HepG2 (cell line): ENCODE results near the gene MEF2A. TPM values are rescaled to one million over a fixed set of nuclear protein-coding genes. Genes with fewer than 3 reads are reported as not detected.

ENCODE experiments used
- DPF2 ChIP-seq: sonication (generic); formaldehyde crosslinking; IDR thresholded peaks from 2 replicates; pipeline ENCODE4 v1.4.0; 2020; ENCODE audit warnings: mild to moderate bottlenecking, low read depth, missing genetic modification reagents, borderline replicate concordance
- GLI4 ChIP-seq: sonication (generic); formaldehyde crosslinking; IDR thresholded peaks from 2 replicates; pipeline ENCODE4 v1.5.1; 2020; ENCODE audit warnings: missing genetic modification reagents, mild to moderate bottlenecking, moderate library complexity, borderline replicate concordance
- JUN ChIP-seq: sonication (generic); formaldehyde crosslinking; IDR thresholded peaks from 2 replicates; pipeline ENCODE4 v1.4.0; 2020; ENCODE audit warnings: mild to moderate bottlenecking, missing genetic modification reagents
- NBN ChIP-seq: fragments of 450-650 bp; conservative IDR thresholded peaks from 2 replicates; pipeline ENCODE4 v1.6.1; 2017
- NPAS2 ChIP-seq: sonication (generic); formaldehyde crosslinking; IDR thresholded peaks from 2 replicates; pipeline ENCODE4 v1.8.0; 2022; ENCODE audit warnings: mild to moderate bottlenecking, missing genetic modification reagents, borderline replicate concordance
- SP140L ChIP-seq: sonication (generic); formaldehyde crosslinking; IDR thresholded peaks from 2 replicates; pipeline ENCODE4 v1.4.0; 2020; ENCODE audit warnings: missing genetic modification reagents, borderline replicate concordance
- TBL1XR1 ChIP-seq: fragments of 150-350 bp; IDR thresholded peaks from 2 replicates; pipeline ENCODE4 v1.6.1; 2014; ENCODE audit warnings: borderline replicate concordance, low read length; ENCODE audit not compliant: partially characterized antibody
- WIZ ChIP-seq: sonication (generic); formaldehyde crosslinking; IDR thresholded peaks from 2 replicates; pipeline ENCODE4 v1.5.1; 2020; ENCODE audit warnings: mild to moderate bottlenecking, missing genetic modification reagents
- ZHX1 ChIP-seq: sonication (generic); formaldehyde crosslinking; IDR thresholded peaks from 2 replicates; pipeline ENCODE4 v1.8.1; 2022; ENCODE audit warnings: low read depth, mild to moderate bottlenecking, missing genetic modification reagents
- ZNF234 ChIP-seq: sonication (generic); formaldehyde crosslinking; conservative IDR thresholded peaks from 2 replicates; pipeline ENCODE4 v1.5.1; 2020; ENCODE audit warnings: mild to moderate bottlenecking, missing genetic modification reagents
- ZNF235 ChIP-seq: sonication (generic); formaldehyde crosslinking; IDR thresholded peaks from 2 replicates; pipeline ENCODE4 v1.8.1; 2023; ENCODE audit warnings: mild to moderate bottlenecking, missing genetic modification reagents, borderline replicate concordance
- ZNF292 ChIP-seq: sonication (generic); formaldehyde crosslinking; IDR thresholded peaks from 2 replicates; pipeline ENCODE4 v1.8.1; 2022; ENCODE audit warnings: mild to moderate bottlenecking, low read depth, missing genetic modification reagents, borderline replicate concordance
- ZNF326 ChIP-seq: sonication (generic); formaldehyde crosslinking; IDR thresholded peaks from 2 replicates; pipeline ENCODE4 v1.4.0; 2020; ENCODE audit warnings: missing genetic modification reagents, borderline replicate concordance
- ZNF556 ChIP-seq: sonication (generic); formaldehyde crosslinking; IDR thresholded peaks from 2 replicates; pipeline ENCODE4 v1.4.0; 2020; ENCODE audit warnings: mild to moderate bottlenecking, missing genetic modification reagents, borderline replicate concordance
- ZNF678 ChIP-seq: sonication (generic); formaldehyde crosslinking; IDR thresholded peaks from 2 replicates; pipeline ENCODE4 v1.4.0; 2020; ENCODE audit warnings: mild to moderate bottlenecking, missing genetic modification reagents
- ZNF773 ChIP-seq: sonication (generic); formaldehyde crosslinking; IDR thresholded peaks from 2 replicates; pipeline ENCODE4 v1.4.0; 2020; ENCODE audit warnings: missing genetic modification reagents, borderline replicate concordance
- ZNF776 ChIP-seq: sonication (generic); formaldehyde crosslinking; IDR thresholded peaks from 2 replicates; pipeline ENCODE4 v1.4.0; 2020; ENCODE audit warnings: mild to moderate bottlenecking, missing genetic modification reagents
- ZNF800 ChIP-seq: sonication (generic); formaldehyde crosslinking; IDR thresholded peaks from 2 replicates; pipeline ENCODE4 v1.4.0; 2020; ENCODE audit warnings: missing genetic modification reagents
- ZSCAN20 ChIP-seq: sonication (generic); formaldehyde crosslinking; IDR thresholded peaks from 2 replicates; pipeline ENCODE4 v1.4.0; 2020; ENCODE audit warnings: missing genetic modification reagents, mild to moderate bottlenecking, borderline replicate concordance
- polyA plus RNA-seq, 8 experiments: library from polyadenylated mRNA; depleted of rRNA in 3 of 8; stranded (reverse) in 7 of 8; unstranded in 1 of 8; fragments of >200 nt; fragmentation: Illumina TruSeq in 4 of 8; extraction: Trizol in 4 of 8; gene quantifications; 2 replicates each; pipeline versions ENCODE4 v1.2.1 to v1.2.3, GENCODE V29; 2011 to 2016; ENCODE audit warnings: low read depth in 4 of 8, missing spikeins in 1 of 8, mixed read lengths in 1 of 8; ENCODE audit not compliant: insufficient read depth in 1 of 8
- total RNA-seq, 5 experiments: library from RNA; depleted of rRNA; stranded (reverse); fragments of >200 nt; fragmentation: Illumina TruSeq; extraction: Trizol; gene quantifications; 2 replicates each; pipeline ENCODE4 v1.2.3, GENCODE V29; 2016; ENCODE audit warnings: low read depth in 1 of 5
- TF ChIP-seq, protein P1 (sequence below): sonication (generic); formaldehyde crosslinking; conservative IDR thresholded peaks from 2 replicates; pipeline ENCODE4 v1.5.0; 2020; ENCODE audit warnings: missing genetic modification reagents
- TF ChIP-seq, protein P2 (sequence below): fragments of 450-650 bp; IDR thresholded peaks from 2 replicates; pipeline ENCODE4 v1.6.1; 2016

Gene MEF2A
- total and polyA plus RNA-seq, 2 of the 13 experiments (the other 11 are each of a cell fraction or from before 2014, with no cell fraction given), result 15.2 to 24.4 TPM

DNA sequence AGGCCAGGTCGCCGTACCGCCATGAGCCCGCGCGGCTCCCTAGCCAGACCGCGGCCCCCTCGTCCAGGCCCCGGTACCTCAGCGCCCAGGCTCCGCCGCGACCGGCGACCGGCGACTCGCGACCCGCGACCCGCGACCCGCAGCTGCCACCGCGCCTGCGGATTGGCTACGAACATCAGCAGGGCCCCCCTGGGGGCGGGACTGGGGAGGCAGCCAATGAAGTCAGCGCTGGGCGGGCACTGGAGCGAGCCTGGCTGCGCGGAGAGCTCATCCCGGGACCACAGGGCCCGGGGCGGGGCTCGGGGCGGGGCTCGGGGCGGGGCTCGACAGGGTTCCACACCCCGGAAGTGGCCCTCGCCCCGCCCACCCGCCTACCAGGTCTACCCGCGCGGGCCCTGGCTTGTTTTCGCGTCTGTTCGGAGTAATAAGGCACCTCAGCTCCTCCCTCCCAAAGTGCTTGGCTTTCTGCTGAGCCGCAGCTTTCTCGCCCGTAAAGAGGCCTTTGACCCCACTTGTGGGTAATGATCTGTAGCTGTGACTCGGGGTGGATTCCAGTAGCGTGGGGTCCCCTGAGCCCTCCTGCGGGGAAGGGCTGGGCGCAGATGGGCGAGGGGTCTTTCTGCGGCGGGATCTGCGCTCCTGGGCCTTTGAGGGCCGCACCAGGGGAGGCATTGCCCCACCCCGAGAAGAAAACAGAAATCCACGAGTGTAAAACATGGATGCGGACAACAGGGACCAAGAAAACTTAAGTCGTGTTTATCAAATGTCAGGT, 167.7 kb downstream of the MEF2A start, which contains the start of gene LYSMD4 (continued):
- TF ChIP-seq ZNF773 (CRISPR knock-in tag) (no peak), DPF2 (peak; percentile 28; the same call in 1 of the 2 replicates), ZNF292 (no peak), ZNF234 (CRISPR knock-in tag) (peak; percentile 59; the same call in 1 of the 2 replicates), ZHX1 (CRISPR knock-in tag) (peak; percentile 72; the same call in 1 of the 2 replicates), NBN (no peak), ZNF800 (0 out of 2 replicates have a peak, but pooled peaks have one; percentile 27), SP140L (CRISPR knock-in tag) (no peak), ZNF776 (CRISPR knock-in tag) (no peak), ZNF326 (CRISPR knock-in tag) (no peak), GLI4 (CRISPR knock-in tag) (no peak), TBL1XR1 (no peak), WIZ (CRISPR knock-in tag) (no peak), NPAS2 (CRISPR knock-in tag) (no peak), ZSCAN20 (CRISPR knock-in tag) (0 out of 2 replicates have a peak, but pooled peaks have one; percentile 7), ZNF556 (CRISPR knock-in tag) (no peak), ZNF678 (CRISPR knock-in tag) (0 out of 2 replicates have a peak, but pooled peaks have one; percentile 34), JUN (CRISPR knock-in tag) (0 out of 2 replicates have a peak, but pooled peaks have one; percentile 31), ZNF235 (CRISPR knock-in tag) (no peak)
- TF ChIP-seq, protein P1, sequence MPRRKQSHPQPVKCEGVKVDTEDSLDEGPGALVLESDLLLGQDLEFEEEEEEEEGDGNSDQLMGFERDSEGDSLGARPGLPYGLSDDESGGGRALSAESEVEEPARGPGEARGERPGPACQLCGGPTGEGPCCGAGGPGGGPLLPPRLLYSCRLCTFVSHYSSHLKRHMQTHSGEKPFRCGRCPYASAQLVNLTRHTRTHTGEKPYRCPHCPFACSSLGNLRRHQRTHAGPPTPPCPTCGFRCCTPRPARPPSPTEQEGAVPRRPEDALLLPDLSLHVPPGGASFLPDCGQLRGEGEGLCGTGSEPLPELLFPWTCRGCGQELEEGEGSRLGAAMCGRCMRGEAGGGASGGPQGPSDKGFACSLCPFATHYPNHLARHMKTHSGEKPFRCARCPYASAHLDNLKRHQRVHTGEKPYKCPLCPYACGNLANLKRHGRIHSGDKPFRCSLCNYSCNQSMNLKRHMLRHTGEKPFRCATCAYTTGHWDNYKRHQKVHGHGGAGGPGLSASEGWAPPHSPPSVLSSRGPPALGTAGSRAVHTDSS (CRISPR knock-in tag), result no peak
- TF ChIP-seq, protein P2, sequence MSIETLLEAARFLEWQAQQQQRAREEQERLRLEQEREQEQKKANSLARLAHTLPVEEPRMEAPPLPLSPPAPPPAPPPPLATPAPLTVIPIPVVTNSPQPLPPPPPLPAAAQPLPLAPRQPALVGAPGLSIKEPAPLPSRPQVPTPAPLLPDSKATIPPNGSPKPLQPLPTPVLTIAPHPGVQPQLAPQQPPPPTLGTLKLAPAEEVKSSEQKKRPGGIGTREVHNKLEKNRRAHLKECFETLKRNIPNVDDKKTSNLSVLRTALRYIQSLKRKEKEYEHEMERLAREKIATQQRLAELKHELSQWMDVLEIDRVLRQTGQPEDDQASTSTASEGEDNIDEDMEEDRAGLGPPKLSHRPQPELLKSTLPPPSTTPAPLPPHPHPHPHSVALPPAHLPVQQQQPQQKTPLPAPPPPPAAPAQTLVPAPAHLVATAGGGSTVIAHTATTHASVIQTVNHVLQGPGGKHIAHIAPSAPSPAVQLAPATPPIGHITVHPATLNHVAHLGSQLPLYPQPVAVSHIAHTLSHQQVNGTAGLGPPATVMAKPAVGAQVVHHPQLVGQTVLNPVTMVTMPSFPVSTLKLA, result no peak
